HEK293T (cell line): Measurements from ENCODE around the gene ZNF488.

Experiments used
- ELF4 ChIP-seq: fragments of 450-650 bp; IDR thresholded peaks from 2 replicates; pipeline ENCODE4 v1.6.1; 2017; ENCODE audit warnings: antibody characterized with exemption
- FOXK2 ChIP-seq: fragments of 450-650 bp; IDR thresholded peaks from 2 replicates; pipeline ENCODE4 v1.6.1; 2016; ENCODE audit warnings: mild to moderate bottlenecking
- SP1 ChIP-seq: fragments of 450-650 bp; IDR thresholded peaks from 2 replicates; pipeline ENCODE4 v1.6.1; 2017

GRCh38 chr10:47335906-47336305 is 48.2 kb downstream of the ZNF488 start:
- TF ChIP-seq ELF4 (no peak), FOXK2 (no peak), SP1 (no peak)
